Parathyroid adenoma (tissue), 2 donors: Measurements from ENCODE around the gene LYZL1.

Experiments used
- H2AFZ ChIP-seq: fragments of 300-600 bp; sonication (generic); one replicate; pipeline ENCODE4 v1.7.0; 2017; ENCODE audit warnings: antibody characterized with exemption, mild to moderate bottlenecking
- H3K27ac ChIP-seq: fragments of 300-600 bp; sonication (generic); one replicate; pipeline ENCODE4 v1.7.0; 2017
- H3K27me3 ChIP-seq: fragments of 300-600 bp; sonication (generic); one replicate; pipeline ENCODE4 v1.7.0; 2017; ENCODE audit warnings: low read length; ENCODE audit not compliant: control insufficient read depth, insufficient read depth
- H3K36me3 ChIP-seq: fragments of 300-600 bp; sonication (generic); one replicate; pipeline ENCODE4 v1.7.0; 2017; ENCODE audit warnings: low read length; ENCODE audit not compliant: control insufficient read depth, insufficient read depth
- H3K4me1 ChIP-seq: fragments of 300-600 bp; sonication (generic); one replicate; pipeline ENCODE4 v1.7.0; 2017; ENCODE audit warnings: control low read depth
- H3K4me2 ChIP-seq: fragments of 300-600 bp; sonication (generic); one replicate; pipeline ENCODE4 v1.7.0; 2017; ENCODE audit warnings: low read length
- H3K4me3 ChIP-seq: fragments of 300-600 bp; sonication (generic); one replicate; pipeline ENCODE4 v1.7.0; 2017; ENCODE audit warnings: low read depth, low read length
- H3K79me2 ChIP-seq: fragments of 300-600 bp; sonication (generic); one replicate; pipeline ENCODE4 v1.7.0; 2017; ENCODE audit warnings: control low read depth
- H3K9ac ChIP-seq: fragments of 300-600 bp; sonication (generic); one replicate; pipeline ENCODE4 v1.7.0; 2017; ENCODE audit warnings: mild to moderate bottlenecking
- H3K9me3 ChIP-seq: fragments of 300-600 bp; sonication (generic); one replicate; pipeline ENCODE4 v1.7.0; 2017; ENCODE audit warnings: low read length; ENCODE audit not compliant: control insufficient read depth
- CTCF ChIP-seq: fragments of 300-600 bp; sonication (generic); IDR thresholded peaks from one replicate; pipeline ENCODE4 v1.7.0; 2017; ENCODE audit warnings: antibody characterized with exemption, mild to moderate bottlenecking
- donor health status: primary hyperparathyroidism.

LYZL1 gene

GRCh38 chr10:29273478-29273877 is 15.4 kb upstream of the LYZL1 start:
- H2AFZ ChIP-seq = no peak overlapping the region
- H3K4me1 ChIP-seq = no peaks in the 10 kb centered on the region
- no peaks in the 10 kb centered on the region for H3K36me3 ChIP-seq
- H3K4me3 ChIP-seq = no peak overlapping the region
- H3K27ac ChIP-seq = no peak overlapping the region
- H3K27me3 ChIP-seq = no peaks in the 10 kb centered on the region
- TF ChIP-seq CTCF = no peak
- H3K79me2 ChIP-seq = no peaks in the 10 kb centered on the region
- no peak overlapping the region for H3K4me2 ChIP-seq
- no peak overlapping the region for H3K9ac ChIP-seq
- H3K9me3 ChIP-seq = no peaks in the 10 kb centered on the region

DNA sequence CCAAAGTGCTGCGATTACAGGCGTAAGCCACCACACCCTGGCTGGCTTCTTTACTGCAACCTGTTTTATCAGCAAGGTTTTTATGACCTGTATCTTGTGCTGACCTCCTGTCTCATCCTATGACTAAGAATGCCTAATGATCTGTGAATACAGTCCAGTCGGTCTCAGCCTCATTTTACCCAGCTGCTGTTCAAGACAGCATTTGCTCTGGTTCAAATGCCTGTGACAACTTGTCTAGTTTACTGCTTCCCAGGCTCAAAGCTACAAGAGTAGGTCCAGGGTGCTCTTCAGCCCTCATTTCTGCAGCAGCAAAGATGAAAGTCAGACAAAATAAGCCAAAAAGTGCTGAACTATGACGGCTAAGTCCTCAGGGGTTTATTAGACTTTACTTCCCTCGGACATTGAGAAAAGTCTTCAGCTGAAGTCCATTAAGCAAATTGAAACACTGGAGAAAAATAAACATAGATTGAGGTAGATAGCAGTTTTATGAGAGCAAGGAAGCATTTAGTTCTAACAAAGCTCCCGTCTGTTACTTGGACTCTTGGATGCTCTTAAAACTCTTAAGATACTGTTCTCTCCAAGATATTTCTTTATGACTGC is 12.5 kb upstream of the LYZL1 start:
- no peaks in the 10 kb centered on the region for H3K79me2 ChIP-seq
- H3K4me2 ChIP-seq = no peak overlapping the region
- no peak overlapping the region for H2AFZ ChIP-seq
- H3K27me3 ChIP-seq = no peaks in the 10 kb centered on the region
- H3K27ac ChIP-seq = no peak overlapping the region
- no peak overlapping the region for H3K4me3 ChIP-seq
- H3K4me1 ChIP-seq = no peaks in the 10 kb centered on the region
- no peaks in the 10 kb centered on the region for H3K9me3 ChIP-seq
- TF ChIP-seq CTCF = no peak
- H3K9ac ChIP-seq = no peak overlapping the region
- H3K36me3 ChIP-seq = no peaks in the 10 kb centered on the region

DNA sequence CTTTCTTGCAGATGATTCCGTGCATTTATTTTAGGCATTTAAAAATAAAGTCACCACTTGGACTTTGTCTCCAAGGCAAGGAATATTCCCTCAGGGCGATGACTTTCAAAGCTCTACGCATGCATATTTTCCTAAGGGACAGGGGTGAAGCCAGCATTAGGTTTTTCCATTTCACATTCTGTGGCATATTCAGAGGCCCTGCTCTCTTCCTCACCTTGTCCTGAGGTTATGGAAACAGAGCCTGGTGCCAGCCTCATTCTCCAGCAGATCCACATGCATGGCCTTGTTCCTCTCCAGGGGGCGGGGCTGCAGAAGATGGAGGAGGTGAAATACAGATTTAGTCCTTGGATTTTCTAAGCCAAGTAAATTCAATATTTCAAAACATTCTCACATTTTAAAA is 11.6 kb upstream of the LYZL1 start:
- no peak overlapping the region for H3K4me2 ChIP-seq
- no peaks in the 10 kb centered on the region for H3K27me3 ChIP-seq
- H3K36me3 ChIP-seq = no peaks in the 10 kb centered on the region
- H3K79me2 ChIP-seq = no peaks in the 10 kb centered on the region
- no peak overlapping the region for H2AFZ ChIP-seq
- no peak overlapping the region for H3K9ac ChIP-seq
- no peak overlapping the region for H3K27ac ChIP-seq
- no peaks in the 10 kb centered on the region for H3K9me3 ChIP-seq
- TF ChIP-seq CTCF = no peak
- no peaks in the 10 kb centered on the region for H3K4me1 ChIP-seq
- H3K4me3 ChIP-seq = no peak overlapping the region

DNA sequence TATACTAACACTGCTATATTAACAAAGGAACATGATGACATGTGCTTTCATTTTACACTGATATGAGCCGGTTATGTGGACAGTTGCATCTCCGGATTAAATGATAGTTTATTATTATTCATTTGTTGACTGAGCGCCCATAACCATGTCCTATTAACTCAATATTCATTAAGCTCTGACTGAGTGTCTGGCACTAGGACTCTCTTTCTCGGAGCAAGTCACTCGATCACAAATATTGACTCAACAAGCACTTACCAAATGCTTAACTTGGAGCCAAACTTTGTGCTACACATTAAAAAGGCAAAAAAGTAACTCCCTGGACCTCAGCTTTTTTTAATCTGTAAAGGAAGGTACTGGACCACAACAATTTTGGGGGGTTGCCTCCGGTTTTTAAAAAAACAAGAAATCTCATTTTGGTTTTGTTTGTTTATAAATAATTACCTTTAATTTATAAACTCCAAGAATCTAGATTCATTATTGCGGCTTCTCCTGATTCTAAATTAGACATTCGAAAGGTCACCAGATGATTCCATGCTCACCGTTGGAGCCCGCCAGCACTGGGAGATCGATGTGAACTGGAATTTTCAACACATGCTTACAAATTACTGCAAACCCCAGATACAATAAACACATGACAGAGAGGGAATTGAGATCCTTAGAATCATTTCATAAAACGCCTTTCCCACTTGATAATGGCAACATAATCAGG is 8.9 kb upstream of the LYZL1 start:
- H2AFZ ChIP-seq = no peak overlapping the region
- H3K27me3 ChIP-seq = no peaks in the 10 kb centered on the region
- no peak for TF ChIP-seq CTCF
- no peak overlapping the region for H3K9ac ChIP-seq
- H3K9me3 ChIP-seq = no peaks in the 10 kb centered on the region
- H3K27ac ChIP-seq = no peak overlapping the region
- no peaks in the 10 kb centered on the region for H3K4me1 ChIP-seq
- no peaks in the 10 kb centered on the region for H3K79me2 ChIP-seq
- no peak overlapping the region for H3K4me3 ChIP-seq
- no peaks in the 10 kb centered on the region for H3K36me3 ChIP-seq
- H3K4me2 ChIP-seq = no peak overlapping the region

DNA sequence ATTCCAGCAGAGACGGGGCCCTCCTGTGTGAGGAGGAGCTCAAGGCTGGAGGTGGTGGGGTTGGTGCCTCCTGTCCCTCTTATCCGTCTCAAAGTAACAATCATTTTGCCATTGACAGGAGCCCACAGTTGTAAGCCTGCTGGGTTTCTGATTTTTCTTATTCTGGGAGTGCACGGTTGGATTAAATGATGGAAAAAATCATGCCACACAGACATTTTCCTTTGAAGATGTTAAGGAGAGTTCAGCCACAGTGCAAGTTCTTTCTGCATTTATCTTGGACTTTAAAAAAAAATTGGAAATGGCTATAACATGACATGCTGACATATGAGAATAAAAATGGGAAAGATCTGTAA is 8.4 kb upstream of the LYZL1 start:
- H3K4me2 ChIP-seq = no peak overlapping the region
- H3K27ac ChIP-seq = no peak overlapping the region
- H3K9ac ChIP-seq = no peak overlapping the region
- H3K4me3 ChIP-seq = no peak overlapping the region
- H3K4me1 ChIP-seq = no peaks in the 10 kb centered on the region
- H3K27me3 ChIP-seq = no peaks in the 10 kb centered on the region
- TF ChIP-seq CTCF = no peak
- H3K79me2 ChIP-seq = no peaks in the 10 kb centered on the region
- no peaks in the 10 kb centered on the region for H3K36me3 ChIP-seq
- H3K9me3 ChIP-seq = no peaks in the 10 kb centered on the region
- no peak overlapping the region for H2AFZ ChIP-seq
